Hematopoietic multipotent progenitor cell treated with erythropoietin and hydrocortisone succinate and interleukin-3 and kit ligand, for 8 days (in vitro differentiated cells): ENCODE data around the gene ESPNL.

Experiments used
- DNase-seq: peaks from one replicate; pipeline ENCODE4 v3.0.0-alpha.2; 2015

The ESPNL gene

DNA sequence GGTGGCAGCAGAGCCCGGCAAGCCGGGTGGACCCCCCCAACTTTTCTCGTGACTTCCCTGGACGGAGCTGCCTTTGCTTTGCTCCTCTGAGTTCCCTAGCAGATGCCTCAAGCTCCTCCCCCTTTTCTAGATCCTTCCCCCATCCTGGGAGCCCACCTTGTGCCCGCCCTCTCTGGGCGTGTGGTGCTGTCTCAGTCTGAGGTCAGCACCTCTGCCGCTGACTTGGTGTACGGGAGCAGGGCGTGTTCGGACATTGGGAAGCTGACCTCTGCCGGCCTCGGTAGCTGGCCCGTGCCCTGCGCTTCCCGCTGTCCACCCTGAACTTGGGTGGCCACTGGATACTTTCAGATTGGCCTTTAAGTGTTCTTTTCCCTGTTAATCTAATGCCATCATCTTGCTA, 19.6 kb upstream of the ESPNL start:
- DNase-seq, result no peak

DNA sequence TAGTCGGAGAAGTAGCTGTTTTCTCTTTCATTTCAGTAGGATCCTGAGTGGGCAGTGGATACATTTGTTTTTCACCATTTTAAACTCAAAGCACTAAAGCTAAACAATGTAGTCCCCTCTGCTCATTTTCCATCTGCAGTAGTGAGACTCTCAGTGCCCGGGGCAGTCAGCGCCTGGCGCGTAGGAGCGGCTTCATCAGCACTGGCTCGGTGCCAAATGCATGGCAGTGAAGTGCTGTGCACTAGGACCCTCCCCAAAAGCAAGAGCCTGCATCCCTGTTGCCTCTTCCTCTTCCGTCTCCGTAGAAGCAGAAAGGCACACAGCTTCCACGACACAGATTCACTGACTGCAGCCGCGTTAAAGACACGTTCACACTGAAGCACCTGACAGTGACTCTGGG, 19.0 kb upstream of the ESPNL start:
- DNase-seq, result no peak

DNA sequence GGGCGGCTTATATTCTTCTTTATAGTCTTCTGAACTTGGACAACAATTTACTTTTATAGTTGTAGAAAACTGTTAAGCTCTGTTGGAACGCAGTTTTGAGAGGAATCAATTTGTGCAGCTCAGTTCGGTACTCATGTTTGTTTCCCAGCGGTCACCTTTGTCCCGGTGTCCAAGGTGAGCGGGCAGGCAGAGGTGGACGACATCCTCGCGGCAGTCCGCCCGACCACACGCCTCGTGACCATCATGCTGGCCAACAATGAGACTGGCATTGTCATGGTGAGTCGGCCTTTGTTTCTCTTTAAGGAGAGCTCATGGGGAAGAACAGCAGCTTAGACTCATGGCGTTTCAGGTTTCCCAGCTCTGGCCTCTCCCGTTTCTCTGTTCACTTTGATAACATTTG, 18.6 kb upstream of the ESPNL start:
- DNase-seq, result no peak

DNA sequence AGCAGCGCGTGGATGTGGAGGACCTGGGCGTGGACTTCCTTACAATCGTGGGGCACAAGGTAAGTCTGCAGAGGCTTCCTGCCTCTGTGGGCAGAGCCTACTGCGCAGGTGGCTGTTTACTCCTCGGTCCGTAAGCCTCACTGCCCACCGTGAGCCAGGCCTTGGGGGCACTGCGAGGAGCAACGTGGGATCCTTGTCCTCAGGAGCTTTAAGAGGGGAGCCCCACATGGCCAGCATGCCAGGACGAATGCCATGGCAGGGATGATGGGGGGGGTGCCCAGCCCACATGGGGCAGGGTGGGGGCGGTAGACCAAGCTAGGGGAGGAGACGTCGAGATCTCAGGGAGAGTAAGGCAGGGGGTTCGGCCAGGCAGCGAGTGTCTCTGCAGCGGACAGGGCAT, 18.0 kb upstream of the ESPNL start:
- no peak for DNase-seq

DNA sequence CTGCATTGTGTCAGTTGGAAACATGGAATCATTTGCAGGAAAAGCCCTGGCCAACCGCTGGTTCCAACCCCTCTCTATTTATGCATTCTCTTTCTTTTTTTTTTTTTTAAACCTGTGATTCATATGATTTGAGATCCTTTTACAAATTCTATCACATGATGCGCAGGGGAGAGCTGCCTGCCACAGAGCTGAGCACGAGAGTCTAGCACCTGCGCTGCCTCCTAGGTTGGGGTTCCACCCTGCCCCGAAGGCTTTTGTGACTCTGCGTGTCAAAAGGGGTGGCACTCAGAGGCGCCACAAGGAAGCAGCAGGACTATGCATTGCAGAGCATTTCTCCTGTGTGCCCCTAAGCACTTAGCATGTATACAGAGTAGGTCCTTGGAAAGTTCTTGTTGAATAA, 17.3 kb upstream of the ESPNL start:
- no peak for DNase-seq

DNA sequence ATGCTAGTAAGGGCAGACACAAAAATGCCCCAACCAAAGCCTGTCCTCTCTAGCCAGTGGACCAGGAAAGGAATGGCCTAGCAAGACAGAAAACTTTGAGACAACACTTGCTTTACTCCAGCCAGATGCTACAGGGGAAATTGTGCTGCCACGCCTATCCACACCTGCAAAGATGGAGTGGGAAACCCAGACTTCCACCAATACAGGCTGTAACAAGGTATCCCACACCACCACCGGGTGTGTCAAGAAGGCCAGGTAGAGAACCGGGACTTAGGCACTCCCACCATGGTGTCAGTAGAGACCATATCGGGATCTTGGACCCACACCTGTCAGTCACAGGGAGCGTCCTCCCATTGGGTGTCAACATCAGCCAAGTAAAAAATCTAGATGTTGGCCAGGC, 16.2 kb upstream of the ESPNL start:
- no peak for DNase-seq

DNA sequence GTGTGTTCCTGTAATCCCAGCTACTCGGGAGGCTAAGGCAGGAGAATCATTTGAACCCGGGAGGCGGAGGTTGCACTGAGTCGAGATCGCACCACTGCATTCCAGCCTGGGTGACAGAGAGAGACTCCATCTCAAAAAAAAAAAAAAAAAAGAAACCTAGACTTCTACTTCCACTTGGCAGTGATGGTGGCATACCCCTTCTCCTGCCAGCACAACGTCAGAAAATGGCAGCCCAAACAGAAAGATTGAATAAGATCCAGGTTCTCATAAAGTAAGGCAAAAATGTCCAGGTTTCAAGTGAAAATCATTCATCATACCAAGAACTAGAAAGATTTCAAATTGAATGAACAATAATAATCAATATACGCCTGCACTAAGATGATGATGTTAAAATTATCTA, 15.4 kb upstream of the ESPNL start:
- DNase-seq, result no peak

DNA sequence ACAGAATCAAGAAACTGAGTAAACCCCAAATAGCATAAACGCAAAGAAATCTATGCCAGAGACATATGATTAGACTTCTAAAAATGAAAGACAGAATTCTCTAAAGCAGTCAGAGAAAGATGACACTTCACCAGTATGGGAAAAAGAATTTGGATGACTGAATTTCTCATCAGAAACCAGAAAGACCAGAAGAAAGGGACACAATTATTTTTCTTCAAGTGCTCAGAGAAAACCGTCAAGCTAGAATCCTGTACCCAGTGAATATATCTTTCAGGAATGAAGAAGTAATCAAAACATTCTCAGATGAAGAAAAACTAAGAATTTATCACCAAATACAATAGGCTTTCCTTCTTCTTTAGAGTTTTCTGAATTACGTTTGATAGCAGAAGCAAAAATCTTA, 14.2 kb upstream of the ESPNL start:
- DNase-seq, result no peak

DNA sequence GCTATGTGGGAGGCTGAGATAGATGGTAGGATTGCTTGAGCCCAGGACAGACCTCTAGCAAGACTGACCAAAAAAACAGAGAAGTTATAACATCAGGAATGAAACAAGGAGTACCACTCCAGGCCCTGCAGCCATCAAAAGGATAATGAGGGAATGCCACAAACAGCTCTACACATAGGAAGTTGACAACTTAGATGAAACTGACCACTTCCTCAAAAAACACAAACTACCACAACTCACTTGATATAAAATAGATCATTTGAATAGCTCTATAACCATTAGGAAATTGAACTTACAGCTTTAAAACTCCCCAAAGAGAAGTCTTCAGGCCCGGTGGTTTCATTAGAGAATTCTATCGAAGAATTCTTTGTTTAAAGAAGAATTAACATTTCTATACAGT, 12.9 kb upstream of the ESPNL start:
- no peak for DNase-seq

DNA sequence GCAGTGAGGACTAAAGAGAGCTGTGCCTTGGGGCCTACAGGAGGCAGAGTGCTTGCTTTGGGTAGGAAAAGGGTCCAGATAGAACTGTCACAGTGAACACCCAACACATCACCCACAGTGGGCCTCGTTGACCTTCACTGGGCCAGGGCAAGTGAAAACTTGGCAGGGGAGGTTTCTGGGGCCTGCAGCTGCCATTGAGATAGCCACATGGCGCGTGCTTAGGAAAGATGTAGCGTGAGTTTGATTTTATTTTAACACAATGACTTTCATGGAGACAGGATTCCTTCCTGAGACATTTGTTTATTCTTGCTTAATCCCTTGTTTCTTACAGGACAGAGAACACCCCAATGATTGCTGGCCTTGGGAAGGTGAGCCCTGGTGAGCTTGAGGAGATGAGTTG, 9.3 kb upstream of the ESPNL start:
- DNase-seq, result no peak

DNA sequence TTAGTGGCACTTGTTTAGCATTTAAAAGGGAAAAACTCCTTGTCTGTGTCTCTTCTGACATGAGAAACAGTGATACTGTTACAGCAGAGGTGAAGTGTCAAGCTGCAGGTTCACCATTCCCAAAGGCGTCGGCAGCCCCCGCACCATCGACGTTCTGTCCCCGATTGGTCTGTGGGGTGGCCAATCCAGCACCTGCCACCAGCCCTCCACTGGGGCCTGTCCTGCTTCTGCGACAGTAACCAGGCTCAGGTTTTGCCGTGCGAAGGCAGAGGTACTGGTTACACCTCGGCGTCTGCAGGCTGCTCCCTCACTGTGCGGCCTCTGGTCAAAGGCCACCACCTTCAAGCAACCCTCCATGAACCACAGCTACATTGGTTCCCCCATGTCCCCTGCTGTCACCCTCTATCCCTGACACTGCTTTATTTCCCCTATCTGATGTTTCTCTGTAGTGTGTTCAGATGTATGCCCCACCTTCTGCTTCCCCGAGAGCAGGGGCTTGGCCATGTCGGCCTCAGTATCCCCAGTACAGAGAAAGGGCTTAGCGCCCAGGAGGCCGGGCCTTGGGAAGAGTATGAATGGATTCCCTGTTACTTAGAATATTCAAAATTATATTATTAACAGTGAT, 8.6 kb upstream of the ESPNL start:
- no peak for DNase-seq

DNA sequence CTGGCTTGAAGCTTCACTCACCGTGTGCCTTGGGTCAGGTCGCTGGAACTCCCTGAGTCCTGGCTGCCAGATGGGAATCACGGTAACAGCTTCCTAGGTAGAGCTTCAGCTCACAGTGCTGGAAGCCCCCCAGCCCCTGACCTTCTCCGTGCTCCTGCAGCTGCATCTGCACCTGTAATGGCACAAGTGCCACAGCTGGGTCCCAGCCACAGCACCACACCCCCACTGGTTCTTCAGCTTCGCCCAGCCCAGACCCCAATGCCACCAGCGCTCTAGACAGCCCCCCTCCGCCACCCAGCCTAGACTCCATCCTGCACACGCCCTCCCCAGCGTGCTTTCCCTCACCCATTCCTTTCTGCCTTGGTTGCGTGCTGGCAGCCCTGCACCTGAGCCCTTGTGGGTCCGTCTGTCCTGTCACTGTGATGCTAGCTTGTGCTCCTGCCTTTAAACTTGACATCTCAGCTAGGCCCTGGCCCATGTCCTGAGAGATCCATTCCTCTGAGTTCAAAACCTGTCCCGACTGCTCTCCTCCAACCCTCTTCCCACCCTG, 7.6 kb upstream of the ESPNL start:
- no peak for DNase-seq

DNA sequence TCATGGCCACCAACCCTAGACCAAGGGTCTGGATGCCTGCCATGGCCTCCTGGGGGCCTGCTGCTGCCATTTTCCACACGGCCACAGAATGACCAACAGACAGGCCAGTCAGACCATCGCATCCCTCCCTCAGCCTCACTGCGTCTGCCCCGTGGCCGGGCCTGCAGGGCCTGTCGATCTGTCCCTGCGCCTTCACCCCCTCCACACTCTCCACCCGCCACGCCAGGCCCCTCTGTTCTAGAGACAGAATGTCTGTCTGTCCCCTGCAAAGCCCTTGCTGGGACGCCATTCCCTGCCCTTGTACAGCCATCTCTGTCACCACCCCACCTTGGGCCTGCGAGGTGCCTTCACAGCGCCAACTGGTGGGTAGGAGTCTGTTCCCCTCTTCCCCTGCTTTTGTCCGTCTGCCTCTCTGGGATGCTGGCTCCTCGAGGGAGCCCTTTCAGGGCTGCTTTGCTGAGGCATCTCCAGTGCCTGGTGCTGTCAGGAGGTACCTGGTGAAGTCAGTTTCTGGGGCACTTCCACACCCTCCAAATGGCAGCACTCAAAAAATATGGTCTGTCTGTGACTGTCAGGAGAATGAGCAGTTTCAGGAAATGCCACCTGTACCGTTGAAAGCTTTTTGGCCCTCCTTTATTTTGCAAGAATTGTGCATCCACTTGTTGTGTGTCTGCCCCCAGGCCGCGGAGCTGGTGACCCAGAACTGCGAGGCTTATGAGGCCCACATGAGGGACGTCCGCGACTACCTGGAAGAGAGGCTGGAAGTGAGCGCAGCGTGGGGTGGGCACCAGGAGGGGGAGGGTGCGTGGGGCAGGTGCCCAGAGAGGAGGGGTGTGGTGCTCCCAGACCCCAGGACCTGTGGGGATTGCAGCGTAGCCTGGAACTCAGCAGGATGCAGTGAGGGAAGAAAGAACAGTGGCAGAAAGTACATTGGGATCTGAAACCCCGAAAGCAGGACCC, 6.7 kb upstream of the ESPNL start:
- DNase-seq, result no peak

DNA sequence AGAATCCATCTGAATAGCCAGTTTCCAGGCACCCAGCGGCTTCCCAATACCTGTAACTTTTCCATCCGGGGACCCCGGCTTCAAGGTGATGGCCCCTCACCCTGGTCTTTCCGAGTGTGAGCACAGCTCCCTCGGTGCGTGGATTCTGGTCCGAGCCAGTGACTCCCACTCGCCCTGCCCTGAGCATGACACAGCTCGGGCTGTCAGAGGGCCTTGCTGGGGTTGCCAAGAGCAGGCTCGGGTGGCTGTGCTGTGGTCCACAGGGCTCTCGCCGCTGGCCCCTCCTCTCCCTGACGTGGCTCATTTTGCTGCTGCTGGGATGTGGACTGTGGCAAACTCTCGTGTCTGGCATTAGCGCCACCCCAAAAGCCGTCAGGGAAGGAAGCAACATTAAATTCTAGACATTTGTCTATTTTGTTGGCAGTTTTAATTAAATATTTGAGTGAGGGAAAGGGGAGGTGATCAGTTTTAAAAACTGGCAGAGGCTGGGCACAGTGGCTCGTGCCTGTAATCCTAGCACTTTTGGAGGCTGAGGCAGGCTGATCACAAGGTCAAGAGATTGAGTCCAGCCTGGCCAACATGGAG, 5.6 kb upstream of the ESPNL start:
- no peak for DNase-seq

DNA sequence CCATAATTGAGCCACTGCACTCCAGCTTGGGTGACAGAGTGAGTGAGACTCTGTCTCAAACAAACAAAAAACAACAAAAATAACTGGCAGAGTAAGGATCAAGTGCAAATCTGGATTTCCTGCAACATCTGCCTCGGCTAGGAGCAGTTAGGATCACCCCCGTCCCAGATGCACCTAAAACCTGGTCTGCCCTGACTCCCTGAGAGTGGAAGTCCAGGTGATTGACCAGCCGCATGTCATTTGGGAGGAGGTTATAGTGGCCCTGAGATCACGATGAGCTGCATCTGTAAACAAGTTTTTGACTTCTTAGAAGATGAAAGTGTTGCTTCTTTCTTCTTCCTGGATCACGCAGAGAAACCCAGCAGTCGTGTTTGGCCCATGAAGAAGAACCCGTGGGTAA, 5.0 kb upstream of the ESPNL start:
- DNase-seq, result no peak

DNA sequence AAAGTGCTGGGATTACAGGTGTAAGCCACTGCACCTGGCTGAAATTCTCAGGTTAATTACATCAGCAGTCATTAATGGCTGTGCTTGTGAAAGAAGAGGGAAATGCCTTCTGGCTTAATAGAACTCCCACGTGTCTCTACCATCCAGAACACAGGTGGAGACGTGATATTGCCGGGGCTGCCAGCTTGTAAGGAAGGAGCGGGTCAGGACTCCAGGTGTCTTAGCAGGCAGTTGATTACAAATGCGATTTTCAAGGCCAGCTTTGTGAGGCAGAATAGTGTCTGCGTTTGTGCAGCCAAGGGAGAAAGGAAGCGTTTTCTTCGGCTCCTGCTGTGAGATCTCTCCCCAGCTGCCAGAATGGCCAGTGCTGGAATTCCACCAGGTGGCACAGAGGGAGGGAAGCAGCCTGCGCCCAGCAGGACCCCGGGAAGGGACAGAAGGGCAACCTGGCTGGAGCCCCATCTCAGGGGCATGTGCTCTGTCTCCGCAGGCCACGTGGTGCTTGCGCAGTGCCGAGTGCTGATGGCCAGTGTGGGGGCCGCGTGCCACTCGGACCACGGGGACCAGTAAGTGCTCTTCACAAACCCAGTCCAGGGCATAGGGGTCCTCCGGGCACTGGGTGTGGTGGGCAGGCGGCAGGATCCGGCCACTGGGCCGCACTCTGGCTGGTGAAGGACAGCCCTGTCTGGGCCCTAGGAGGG, 3.7 kb upstream of the ESPNL start:
- no peak for DNase-seq

DNA sequence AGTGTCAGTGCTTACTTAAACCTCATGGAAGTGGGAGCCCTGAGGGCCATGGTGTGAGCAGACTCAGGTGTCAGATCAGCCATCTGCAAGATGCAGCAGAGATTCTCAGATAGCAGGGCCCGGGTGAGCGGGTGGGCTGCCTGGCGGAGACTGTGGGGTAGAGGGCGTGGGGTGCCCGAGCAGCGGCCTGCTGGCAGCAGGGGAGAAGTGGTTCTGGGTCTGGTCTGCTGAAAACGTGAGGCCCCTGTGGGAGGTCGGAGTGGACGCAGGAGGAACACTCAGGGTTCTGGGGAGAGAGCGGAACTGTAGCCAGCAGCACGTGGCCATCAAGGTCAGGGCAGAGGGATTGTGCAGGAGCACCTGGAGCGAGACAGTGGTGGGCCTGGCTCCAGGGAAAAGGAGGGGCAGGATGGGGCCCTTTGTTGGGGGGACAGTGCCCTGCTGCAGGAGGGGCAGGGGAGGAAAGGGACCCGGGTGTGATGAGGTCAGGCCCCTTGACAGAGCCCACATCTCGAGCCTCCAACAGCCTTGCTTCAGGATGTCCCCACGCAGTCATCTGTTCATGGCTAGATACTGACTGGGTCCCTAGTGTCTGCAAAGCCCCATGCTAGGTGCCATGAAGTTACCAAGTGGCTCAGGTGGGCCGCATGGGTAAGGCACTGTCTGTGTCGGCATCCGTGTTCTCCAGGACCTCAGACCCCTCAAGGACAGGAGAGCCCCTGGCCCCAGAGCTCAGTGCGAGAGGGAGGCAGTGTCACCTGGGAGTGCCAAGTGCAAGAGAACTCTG, 2.7 kb upstream of the ESPNL start:
- DNase-seq, result no peak

DNA sequence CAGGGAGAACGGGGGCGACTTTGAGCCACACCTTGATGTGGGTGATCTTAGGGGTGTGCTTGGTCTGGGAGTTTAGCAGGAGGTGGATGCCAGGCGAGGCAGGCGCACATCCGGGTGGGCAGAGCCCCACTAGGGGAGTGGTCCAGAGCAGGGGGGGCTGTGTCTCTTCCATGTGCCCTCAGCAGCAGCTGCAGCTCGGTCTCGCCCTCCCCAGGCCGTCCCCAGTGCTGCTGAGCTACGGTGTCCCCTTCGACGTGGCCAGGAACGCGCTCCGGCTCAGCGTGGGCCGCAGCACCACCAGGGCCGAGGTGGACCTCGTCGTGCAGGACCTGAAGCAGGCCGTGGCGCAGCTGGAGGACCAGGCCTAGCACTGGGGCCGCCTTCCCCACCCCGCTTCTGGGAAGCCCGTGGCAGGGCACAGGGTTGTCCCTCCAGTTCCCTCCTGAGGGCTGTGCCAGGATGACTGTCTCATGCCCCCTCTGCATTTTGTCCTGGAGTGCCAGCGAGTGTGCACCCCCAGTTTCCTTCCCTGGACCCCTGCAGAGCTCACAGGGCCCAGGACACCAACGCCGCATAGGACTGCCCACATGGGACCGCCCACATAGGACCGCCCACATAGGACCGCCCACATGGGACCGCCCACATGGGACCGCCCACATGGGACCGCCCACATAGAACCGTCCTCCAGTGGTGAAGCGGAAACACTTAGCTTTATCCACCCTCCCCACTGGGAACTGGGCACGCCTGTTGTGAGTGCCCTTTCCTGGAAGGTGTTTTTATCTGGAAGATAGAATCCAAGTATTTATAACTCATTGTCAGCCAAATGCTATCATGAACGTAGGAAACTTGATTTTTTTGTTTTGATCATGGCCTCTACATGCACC, 1.9 kb upstream of the ESPNL start:
- DNase-seq, result peak; percentile 92

DNA sequence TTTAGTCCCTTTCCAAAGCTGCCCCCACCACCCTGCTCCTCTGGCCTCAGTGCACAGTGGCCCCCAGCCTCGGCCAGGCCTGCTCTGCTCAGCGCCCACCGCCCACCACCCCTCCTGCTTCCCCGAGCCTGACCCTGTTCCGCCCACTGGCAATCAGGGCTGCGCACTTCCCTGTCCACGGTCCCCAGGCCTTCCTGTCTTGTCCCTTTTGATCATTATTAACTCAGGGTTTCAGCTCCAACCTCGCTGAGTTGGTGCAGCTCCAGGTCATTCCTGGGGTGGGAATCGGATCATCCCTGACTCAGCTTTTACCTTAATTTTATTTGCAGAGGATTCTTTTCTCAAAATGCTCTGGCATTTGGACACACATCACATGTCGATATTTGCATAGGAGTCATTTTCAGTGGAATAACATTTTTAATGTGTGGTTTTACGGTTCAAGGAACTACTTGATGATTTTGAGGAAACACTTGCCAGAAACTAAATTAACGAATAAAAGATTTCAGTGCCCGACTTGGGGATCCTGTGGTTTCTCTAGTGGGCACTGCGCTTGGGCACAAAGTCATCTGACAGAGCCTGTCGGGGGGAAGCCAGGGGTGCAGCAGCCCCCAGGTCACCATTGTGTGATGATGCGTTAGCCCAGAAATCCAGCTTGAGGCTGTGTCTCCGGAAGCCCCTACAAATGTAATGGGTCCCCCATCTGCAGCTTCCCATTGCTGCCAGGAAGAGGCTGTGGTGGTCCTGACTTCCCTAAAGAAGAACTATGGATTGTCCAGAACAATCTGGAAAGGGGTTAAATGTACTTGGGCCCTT, 1.0 kb upstream of the ESPNL start:
- peak; percentile 9 for DNase-seq

DNA sequence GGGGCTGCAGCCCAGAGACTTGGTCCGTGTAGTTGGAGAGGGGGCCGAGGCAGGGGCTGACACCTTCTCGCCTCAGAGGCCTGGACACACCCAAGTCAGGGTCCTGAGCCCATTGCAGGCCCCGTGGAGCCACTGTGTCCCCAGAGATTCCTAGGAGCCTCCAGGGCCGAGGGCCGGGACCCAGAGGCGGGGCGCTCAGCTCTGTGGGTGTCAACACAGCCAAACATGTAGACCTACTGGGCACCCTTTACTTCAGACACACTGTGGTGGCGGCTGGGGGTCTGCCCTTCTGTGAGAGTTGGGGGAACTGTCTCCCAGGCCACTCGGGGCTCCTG, 459 bp upstream of the ESPNL start:
- no peak for DNase-seq
